Epidermal melanocyte (primary cell): ENCODE data around the gene VEGFD.

Experiments
- DNase-seq: peaks from one replicate; pipeline ENCODE4 v3.0.0; 2011; ENCODE audit warnings: low spot score; ENCODE audit not compliant: insufficient read length

VEGFD gene, protein sequence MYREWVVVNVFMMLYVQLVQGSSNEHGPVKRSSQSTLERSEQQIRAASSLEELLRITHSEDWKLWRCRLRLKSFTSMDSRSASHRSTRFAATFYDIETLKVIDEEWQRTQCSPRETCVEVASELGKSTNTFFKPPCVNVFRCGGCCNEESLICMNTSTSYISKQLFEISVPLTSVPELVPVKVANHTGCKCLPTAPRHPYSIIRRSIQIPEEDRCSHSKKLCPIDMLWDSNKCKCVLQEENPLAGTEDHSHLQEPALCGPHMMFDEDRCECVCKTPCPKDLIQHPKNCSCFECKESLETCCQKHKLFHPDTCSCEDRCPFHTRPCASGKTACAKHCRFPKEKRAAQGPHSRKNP

DNA sequence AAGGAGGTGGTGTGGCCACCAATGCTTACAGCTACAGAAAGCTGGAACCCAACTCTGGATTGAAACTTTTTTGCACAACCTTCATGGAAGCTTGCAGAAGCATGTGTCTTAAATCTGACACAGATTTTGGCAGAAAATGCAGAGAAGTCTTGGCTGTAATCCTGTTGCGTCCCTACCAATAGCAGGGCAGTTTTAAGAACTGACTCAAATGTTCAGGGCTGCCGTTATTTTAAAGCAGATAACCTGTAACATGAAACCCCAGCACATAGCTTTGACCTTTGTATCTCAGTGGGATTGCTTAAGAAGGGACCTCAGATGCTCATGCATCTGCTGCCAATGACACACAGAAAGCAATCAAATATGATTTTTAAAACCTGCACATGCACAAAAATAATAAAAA, at the start of gene VEGFD:
TSS of gene VEGFD (minus strand) at position 110 of the 400 bp plus-strand sequence. CDS start 467 bp downstream, outside the sequence.
- DNase-seq, result no peak

DNA sequence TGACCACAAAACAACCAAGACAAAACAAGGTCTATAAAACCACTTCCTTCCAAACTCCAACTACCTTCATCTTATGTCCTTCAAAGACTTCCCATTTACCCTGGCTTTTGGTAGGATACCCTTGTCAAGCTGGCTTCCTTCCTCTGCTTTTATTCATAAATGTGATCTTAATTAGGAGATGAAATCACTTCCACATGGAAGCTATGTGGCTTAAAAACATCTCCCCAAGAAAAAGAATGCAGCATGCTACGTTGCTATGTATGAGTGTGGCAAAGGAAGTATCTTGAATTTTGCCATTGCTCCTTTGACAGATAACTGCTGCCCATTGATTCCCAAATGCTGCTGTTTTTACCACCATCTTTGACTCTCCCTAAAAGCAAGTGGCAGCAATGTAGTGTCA, 46.4 kb upstream of the VEGFD start:
- no peak for DNase-seq

DNA sequence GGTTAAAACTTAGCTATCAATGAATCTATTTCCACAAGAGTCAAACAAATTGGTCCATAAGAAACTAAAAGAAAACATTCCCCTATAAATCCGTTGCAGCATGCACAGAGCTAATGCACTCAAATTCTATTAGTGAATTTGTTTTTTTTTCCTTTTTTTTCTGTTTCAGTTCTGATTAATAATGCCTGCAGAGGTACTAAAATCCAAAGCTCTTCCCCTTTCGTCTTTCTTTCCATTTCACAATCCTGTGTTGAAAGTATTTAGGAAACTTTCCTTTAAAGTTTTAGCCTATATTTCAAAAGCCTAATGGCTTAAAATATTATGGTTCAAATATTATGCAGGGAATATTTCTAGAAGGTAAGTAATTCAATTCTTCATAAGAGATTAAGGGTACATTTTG, 45.9 kb upstream of the VEGFD start:
- no peak for DNase-seq

DNA sequence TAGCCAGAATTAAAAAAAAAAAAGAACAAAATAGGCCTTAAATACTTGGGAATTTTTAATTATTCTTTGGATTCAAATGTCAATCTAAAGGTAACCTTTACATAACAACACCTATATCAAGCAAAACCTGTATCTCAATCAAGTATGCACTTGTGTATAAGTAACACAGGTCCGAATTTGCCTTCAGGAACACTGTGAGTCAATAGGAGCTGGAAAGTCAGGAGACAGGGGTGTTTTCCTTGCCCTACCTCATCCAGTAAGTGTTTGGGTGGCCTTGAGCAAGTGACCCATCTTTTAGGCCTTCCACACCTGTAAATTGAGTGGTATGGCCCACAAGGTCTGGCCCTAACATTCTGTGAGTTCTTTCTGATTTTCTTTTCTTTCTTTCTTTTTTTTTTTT, 40.8 kb upstream of the VEGFD start:
- DNase-seq, result no peak

DNA sequence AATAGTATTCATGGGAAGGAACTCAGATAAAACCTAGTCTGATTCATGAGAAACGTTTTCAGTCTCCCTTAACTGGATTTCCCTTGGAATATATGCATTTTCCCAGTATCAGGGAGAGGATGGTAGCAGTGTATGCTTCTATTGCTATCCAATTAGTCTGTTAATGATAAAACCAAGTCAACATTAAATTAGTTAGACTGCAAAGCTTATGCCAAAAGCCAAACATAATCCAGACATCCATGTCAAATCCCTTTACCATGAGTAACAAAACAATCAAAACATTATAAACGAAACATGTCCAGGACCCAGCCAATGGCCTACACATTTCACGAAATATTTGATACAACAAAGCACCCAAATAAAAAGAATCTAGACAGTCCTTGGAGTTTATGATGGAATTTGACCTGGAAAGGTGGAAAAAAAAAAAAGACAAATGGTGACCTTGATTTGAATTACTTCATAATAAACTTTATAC, 34.5 kb upstream of the VEGFD start:
- no peak for DNase-seq

DNA sequence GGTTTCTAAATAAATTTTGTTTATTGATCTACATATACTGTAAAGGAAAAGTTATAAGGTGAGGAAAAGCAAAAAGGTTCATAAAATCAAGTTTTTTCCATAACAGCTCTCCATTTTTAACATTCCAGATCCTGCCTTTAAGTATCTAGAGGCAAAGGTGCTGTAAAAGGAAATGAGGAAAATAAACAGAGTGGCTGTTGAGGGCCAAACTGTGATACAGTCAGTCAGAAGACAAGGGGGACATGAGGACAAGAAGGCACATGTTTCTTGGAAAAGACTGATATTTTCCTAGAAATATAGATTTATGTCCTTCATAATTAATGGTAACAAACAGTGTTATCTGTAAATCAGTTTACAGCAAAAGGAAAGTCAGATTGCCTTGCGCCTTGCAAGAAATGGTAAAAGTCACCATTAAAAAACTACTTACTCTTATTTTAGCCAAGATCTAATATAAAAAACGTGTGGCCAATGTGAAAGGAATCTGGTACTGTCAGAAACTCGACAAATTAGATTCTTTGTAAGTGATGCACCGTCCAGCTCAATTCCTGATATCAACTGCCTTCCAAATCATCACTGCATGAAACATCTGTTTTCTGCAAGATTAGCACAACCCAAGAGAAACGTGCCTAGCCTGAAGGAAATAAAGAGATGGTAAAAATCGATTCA, 34.0 kb upstream of the VEGFD start:
- no peak for DNase-seq

DNA sequence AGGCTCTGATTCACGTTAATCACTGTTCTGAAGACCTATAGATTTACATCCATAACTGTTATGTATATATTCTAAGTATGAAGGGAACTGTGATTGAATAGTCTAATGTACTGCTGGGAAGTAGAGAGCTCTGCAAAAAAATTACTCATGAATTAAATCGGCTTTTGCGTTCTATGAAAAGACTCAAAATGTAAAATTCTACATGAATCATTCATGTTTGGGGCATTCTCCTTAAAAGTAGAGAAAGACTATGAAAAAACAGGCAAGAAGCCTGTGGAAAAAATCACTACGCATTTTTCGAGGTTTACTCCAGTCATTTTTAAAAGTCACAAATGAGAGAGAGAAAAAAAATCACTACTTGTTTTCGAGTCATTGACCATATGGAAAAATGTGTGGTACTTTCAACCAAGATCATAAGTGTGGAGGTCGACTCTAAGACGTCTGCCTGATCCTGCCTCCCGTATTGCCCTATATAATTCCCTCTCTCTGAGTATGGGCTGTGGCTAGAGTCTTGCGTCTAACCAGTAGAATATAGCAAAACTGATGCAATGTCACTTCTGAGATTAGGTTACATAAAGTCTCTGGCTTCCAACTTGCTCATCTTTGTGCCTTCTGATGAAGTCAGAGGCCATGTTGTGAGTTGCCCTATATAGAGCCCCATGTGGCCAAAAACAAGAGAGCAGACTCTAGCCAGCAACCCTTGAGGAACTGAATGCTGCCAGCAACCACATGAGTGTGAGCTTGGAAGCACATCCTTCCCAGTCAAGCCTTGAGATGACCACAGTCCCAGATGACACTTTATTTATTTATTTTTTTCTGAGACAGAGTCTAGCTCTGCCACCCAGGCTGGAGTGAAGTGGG, 32.1 kb upstream of the VEGFD start:
- DNase-seq, result no peak

DNA sequence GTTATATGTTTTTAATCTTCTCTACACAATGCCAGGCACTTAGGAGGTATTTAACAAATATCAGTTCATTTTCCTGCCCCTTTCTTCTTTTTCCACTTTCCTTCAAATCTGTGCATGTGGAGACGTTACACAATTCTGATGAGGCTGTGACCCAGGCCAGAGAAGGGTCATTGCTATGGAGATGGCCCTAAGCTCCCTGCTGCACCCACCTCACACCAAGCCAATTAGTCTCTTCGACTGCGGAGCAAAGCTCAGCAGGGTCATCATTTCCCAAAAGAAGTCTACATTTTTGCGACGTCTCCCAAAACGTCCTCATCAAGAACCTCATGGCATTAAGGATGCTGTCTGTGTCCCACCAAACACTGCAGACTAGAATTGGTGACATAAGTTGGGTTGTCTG, 28.9 kb upstream of the VEGFD start:
- DNase-seq, result no peak

DNA sequence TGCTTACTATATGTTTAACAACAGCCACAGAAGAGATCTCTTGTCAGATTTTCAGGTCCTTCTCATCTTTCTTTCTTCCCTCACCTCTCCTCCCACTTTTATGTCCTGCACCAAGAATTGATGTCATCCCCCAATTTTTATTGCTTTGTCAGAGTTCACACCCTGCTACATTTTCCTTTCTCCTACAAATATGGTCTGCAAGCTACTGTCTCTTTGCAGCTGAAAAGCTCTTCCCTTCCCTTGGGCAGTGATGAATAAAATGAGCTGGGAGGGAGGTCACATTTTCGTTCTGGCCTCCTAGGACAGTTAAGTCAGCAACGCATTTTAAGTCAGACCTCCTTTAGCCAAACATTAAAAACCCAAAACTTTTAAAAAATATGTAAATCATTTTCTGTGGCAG, 26.7 kb upstream of the VEGFD start:
- no peak for DNase-seq

DNA sequence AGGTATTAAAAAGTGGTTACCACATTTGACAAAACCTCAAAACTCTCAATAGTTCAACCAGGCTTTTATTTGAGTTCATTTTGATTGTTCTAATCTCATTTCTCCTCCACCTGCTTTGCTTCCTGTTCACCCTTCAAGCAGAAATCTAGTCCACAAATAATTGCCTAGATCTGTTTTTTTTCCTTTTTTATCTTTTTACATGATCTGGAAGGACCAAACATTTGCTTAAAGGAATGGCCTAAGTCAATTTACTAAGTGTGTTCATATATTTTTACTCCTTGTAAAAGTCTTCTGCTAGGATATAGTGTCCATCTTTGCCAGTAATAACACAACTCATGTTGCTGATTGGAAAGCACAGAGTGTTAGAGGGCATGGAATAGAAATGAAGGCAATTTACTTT, 26.2 kb upstream of the VEGFD start:
- no peak for DNase-seq

DNA sequence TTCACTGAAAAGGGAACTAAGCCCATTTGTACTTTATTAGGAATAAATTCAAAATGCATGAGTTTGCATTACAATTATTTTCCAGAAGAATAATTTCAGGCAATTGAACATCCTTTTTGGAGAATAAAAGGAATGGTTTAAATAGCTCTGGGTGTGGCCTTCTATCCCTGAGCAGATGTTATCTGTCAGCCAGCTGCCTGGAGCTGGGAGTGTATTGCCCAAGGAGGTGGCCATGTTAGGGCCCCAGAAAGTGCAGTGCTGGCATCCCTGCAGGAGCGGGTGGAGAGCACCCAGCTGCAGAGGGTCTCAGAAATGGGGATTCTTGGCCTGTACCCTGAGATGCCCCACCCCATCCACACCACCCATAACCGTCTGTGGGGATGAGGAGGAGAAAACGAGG, 21.6 kb upstream of the VEGFD start:
- DNase-seq, result no peak

DNA sequence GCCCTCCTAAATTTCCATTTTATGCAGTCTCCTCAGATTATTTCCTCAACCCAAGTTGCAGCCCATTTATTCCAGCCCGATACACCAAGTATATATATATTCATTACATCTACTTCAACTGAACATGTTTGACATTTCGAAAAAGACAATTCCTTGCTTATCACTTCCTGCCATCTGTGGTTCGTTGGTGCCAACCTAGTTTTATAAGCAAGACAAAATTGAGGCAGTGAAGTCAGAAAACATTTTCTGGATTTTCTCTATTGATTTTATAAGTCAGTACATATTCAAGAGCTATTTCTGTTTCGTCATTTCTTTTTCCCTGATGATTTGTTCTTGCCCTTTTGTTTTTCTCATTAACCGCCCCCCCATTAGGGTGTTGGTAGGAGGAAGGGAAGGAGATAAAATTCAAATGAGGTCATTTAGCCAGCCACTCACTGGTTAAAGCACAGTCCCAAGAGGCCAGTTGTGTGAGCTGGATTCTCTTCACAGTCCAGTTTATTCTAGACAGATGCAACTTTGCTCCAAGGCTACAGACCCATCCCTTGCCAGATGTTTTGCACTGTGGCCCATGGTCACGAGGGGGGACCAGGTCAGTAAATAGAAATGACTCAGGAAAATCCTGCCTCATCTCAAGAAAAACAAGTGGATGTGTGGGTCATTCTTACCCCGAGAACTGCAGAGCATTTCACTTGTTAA, 20.3 kb upstream of the VEGFD start:
- DNase-seq, result no peak

DNA sequence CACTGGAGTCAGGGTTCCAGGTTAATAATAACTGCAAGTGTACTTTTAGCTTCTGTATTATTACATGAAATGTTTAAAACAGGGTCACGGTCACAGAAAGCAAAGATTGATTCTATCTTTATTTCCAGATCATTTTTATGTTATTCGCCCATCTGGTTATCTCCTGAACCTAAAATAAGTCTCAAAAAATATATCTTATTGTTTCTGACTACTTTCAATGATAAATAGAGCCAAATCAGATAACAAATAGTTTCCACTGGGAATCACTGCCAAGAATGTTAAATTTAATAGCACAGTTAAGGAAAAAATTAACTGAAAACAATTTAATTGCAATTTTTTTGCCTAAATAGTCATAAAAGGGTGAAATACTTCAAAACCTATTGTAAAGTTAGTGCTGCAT, 17.2 kb upstream of the VEGFD start:
- DNase-seq, result no peak

DNA sequence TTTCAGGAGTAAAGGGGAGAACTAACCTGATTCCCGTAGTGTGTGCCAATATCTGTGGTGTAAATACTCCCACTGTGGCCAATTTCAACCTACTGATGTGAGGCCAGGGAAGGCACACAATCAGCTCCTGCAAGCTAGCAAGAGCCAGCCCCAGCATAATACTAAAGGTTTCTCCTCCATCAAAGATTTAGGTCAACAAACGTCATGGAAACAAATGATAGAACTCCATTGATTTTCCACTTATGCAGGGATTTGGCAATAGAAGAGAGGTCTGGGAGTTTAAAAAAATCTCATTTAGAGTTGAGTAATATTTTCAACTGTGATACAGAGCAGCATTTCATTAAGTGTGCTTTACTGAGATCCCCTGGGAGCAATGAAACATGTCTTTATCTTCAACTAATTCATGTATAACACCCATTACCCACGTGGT, 15.8 kb upstream of the VEGFD start:
- DNase-seq, result no peak

DNA sequence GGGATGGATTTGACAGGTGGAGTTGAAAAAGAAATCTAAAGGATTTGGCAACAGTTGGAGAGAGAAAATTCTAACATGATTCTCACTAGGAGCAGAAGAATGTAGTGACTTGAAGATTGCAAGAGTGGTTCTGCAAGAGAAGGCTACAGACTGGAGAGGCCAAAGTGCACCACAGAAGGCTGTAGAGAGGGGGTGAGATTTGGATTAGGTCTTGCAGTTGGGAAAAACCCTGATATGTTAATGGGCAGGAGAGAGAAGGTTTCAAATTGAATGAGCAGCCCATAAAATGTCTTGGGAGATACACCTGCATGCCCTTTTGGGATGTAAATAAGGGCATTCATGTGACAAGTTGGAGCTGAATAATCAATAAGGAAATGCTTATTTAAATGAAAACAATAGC, 14.7 kb upstream of the VEGFD start:
- no peak for DNase-seq

DNA sequence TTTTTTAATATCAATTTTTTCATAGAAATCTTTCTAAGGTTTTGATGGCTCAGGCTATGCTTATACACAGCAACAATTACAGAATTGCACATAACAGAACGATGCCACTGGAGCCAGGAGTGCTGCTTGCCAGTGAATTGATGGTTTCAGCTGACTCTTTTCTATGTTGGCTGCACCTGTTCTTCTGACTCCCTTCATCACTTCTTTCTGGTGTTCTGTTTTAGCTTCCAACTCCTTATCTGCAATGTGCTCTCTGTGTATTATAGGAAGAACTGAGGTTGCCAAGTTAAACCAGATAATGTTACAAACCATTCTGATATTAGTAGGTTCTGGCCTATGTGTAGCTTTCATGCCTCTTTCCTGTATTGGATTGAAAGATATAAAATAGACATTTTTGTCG, 11.6 kb upstream of the VEGFD start:
- no peak for DNase-seq

DNA sequence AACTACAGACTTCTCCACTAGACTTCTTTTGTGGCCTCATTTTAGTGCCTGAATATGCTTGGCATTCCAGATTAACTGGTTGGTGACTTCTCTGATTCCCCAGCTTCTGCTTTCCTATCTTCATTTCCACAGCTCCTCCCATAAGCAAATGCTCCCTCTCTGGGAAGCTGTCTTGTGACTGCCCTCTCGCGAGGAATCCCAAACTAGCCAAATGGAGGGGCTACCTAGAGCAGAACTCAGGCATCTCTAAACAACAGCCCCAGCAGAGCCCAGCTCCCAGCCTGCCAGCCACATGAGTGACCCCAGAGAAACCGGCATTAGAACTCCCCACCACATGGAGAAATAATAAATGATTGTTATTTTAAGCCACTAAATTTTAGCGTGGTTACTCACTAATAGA, 7.6 kb upstream of the VEGFD start:
- DNase-seq, result no peak

DNA sequence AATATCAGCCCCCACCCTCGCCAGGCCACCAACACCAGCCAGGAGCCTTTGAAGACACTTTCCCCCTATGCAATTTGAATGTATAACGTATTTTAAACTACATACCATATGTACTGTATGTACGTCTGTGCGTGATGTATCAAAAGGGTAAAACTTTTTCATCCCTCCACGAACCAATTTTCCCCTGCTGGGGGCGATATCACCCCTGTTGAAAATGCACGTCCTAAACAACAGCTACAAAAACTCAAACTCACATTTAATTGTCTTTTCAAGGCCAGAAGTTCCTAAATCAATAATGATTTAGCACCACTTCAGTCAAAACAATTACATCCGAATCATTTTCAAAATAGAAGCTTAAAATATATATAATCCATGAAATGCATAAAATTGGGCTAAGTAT, 1.4 kb downstream of the VEGFD start:
- DNase-seq, result no peak

DNA sequence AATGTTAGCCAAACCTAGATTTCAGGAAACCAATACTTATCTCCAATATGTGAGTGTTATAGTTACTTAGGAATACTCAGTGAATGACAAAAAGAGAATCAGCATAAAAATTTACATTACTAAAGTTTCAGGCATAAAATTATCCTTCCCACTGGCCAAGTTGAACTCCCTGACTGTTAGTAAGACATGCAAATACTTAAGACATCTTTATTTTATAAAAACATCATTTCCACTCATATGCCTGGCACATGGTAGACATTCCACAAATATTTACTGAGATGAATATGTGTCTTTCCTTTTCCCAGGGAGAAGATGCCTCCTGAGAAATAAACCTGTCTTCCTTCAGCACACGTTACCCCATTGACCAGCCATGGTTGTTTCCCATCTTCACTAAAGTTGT, 7.3 kb downstream of the VEGFD start:
- DNase-seq, result no peak

DNA sequence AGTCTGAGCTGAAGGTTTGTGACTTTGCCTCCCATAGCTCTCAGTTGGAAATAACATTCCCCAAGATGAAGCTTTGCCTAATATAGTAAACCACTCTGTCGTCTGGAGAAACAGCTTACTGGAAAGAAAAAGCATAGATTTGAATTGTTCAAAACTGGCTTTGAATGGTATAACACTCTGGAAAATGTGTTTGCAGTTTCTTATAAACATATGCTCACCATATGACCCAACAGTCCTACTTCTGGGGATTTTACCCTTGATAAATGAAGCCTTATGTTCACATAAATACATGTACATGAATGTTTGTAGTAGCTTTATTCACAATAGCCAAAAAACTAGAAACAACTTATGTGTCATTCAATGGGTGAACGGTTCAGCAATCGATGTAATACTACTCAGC, 10.2 kb downstream of the VEGFD start:
- no peak for DNase-seq

DNA sequence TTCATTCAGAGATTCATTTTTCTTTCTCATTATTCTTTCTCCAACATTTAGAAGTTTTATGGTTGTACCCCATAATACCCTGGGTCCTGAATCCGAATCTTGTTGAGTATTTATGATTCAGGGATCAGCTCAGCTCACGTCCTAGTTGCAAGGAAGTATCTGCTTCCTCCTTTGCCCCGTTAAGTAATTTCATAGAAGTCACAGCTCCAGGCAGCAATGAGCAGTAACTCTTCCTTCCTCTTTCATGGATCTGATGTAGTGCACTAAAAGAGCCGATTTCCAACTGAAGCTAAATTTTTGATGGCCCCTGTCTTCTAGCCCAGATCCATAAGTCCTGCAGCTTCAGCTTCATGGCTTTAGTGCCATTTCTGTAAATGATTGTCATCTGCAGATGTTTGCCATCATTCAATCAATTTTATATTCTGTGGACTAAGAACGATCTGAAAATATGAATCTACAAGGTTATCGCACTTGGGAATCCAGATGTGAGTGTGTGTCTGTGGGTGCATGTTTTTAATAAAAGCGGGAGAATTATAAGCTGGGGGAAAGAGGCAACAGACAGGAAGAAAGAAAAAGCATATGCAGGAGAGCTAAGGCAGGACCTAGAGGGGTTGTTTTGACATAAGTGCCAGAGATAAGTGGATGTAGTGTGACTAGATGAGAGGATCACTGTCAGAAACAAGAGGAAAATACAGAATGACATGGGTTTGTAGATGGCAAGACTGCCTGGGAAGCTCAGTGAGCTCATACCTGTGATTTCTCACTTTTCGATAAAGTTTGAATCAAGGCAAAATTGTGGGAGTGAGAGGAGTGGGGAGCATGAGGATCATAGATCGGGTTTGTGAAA, 17.5 kb downstream of the VEGFD start:
- DNase-seq, result no peak
